AG09309 (cell line): ENCODE measurements around the gene LPA.
A peak's percentile ranks its signal among the peaks of the same experiment; 100 is the strongest.
"Not testable (repeated sequence)": the region's sequence is repeated elsewhere in the genome, so short reads cannot be mapped to it uniquely, and the experiment has no call there.

Source experiments
- DNase-seq: peaks from one replicate; pipeline ENCODE4 v3.0.0-alpha.2; 2010; ENCODE audit warnings: low read depth
- H3K4me3 ChIP-seq: 2 replicates; pipeline ENCODE4 v1.5.1; 2011; ENCODE audit warnings: mild to moderate bottlenecking, low read depth, low read length, moderate library complexity; ENCODE audit not compliant: control insufficient read depth
- CTCF ChIP-seq: IDR thresholded peaks from 2 replicates; pipeline ENCODE4 v1.5.1; 2011; ENCODE audit warnings: mild to moderate bottlenecking, low read depth, low read length, inconsistent platforms; ENCODE audit not compliant: insufficient read depth, control insufficient read depth; ENCODE audit errors: missing control alignments

LPA gene

GRCh38 chr6:160664198-160664597 lies at the start of gene LPA:
Gene LPA, minus strand, starts transcription at chr6:160664275. Its CDS starts 61 bp downstream, at chr6:160664214.
- H3K4me3 ChIP-seq, DNase-seq: not testable (repeated sequence)

- not testable (repeated sequence) for DNase-seq, H3K4me3 ChIP-seq
These were observed 44.9 kb upstream of the LPA start for GRCh38 chr6:160708993-160709392.

GRCh38 chr6:160704688-160705087 lies 40.6 kb upstream of the LPA start:
- not testable (repeated sequence) for DNase-seq, H3K4me3 ChIP-seq

GRCh38 chr6:160701918-160702680 lies 38.0 kb upstream of the LPA start, which contains the start of gene PLG:
Gene PLG, plus strand, starts transcription at chr6:160702244. Its CDS starts 61 bp downstream, at chr6:160702305.
- not testable (repeated sequence) for DNase-seq, H3K4me3 ChIP-seq

GRCh38 chr6:160697826-160698225 lies 33.8 kb upstream of the LPA start:
- H3K4me3 ChIP-seq = no peak overlapping the region
- TF ChIP-seq CTCF = no peak
- DNase-seq = no peak

- not testable (repeated sequence) for DNase-seq, H3K4me3 ChIP-seq
These were observed 32.8 kb upstream of the LPA start for GRCh38 chr6:160696884-160697283.

GRCh38 chr6:160695622-160696021 lies 31.5 kb upstream of the LPA start:
- not testable (repeated sequence) for DNase-seq, H3K4me3 ChIP-seq

GRCh38 chr6:160695025-160695424 lies 30.9 kb upstream of the LPA start:
- DNase-seq = peak; percentile 3
- H3K4me3 ChIP-seq = not testable (repeated sequence)

GRCh38 chr6:160692369-160692959 lies 28.4 kb upstream of the LPA start:
- no peak for DNase-seq
- H3K4me3 ChIP-seq = no peak overlapping the region
- TF ChIP-seq CTCF = no peak

- TF ChIP-seq CTCF = no peak
- no peak overlapping the region for H3K4me3 ChIP-seq
- no peak for DNase-seq
These were observed 27.5 kb upstream of the LPA start for GRCh38 chr6:160691617-160692016.
